ENCODE results near the gene GLYR1. TPM values are rescaled to one million over a fixed set of nuclear protein-coding genes. Genes with fewer than 3 reads are reported as not detected.

Gene GLYR1
- total and polyA plus RNA-seq, 2 donors from 2014 or later, result 47.9 to 119 TPM

- DNase-seq (peak in 1 of 5 donors; percentile 65), FAIRE-seq (no peak)
- intact Hi-C loops (cut with DNase I), result no loop called here
- H3K27me3 ChIP-seq (ENCODE audit: control insufficient read depth, insufficient read depth, low read length), result no peaks in the 10 kb centered on the region
- peaks cover 0 to 10% (median 2%) of the 10 kb centered on the region in 3 donors for H3K36me3 ChIP-seq (ENCODE audit: control insufficient read depth in 2 of 3, insufficient read depth in 3 of 3, low read length in 3 of 3)
- no peak overlapping the region for H3K4me3 ChIP-seq (ENCODE audit: low read length in 3 of 3)
- H3K9ac ChIP-seq (ENCODE audit: low read length in 3 of 3), result no peak overlapping the region
- TF ChIP-seq, protein P1, sequence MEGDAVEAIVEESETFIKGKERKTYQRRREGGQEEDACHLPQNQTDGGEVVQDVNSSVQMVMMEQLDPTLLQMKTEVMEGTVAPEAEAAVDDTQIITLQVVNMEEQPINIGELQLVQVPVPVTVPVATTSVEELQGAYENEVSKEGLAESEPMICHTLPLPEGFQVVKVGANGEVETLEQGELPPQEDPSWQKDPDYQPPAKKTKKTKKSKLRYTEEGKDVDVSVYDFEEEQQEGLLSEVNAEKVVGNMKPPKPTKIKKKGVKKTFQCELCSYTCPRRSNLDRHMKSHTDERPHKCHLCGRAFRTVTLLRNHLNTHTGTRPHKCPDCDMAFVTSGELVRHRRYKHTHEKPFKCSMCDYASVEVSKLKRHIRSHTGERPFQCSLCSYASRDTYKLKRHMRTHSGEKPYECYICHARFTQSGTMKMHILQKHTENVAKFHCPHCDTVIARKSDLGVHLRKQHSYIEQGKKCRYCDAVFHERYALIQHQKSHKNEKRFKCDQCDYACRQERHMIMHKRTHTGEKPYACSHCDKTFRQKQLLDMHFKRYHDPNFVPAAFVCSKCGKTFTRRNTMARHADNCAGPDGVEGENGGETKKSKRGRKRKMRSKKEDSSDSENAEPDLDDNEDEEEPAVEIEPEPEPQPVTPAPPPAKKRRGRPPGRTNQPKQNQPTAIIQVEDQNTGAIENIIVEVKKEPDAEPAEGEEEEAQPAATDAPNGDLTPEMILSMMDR (IDR thresholded peaks at IDR 0.05; ENCODE audit: borderline replicate concordance, extremely low read depth, insufficient read depth), result no peak
- H3K9me3 ChIP-seq (ENCODE audit: control insufficient read depth in 2 of 3, insufficient read depth in 1 of 3, low read length in 3 of 3), result no peaks in the 10 kb centered on the region
- no peak overlapping the region for H3K27ac ChIP-seq (ENCODE audit: low read depth in 2 of 2, low read length in 2 of 2)
- H3K4me1 ChIP-seq (ENCODE audit: control insufficient read depth in 2 of 3, insufficient read depth in 2 of 3, low read depth in 1 of 3, low read length in 3 of 3), result peaks cover 0 to 6% (median 0%) of the 10 kb centered on the region in 3 donors
Measured at GRCh38 chr16:4795828-4796572, 51.1 kb downstream of the GLYR1 start.

DNA sequence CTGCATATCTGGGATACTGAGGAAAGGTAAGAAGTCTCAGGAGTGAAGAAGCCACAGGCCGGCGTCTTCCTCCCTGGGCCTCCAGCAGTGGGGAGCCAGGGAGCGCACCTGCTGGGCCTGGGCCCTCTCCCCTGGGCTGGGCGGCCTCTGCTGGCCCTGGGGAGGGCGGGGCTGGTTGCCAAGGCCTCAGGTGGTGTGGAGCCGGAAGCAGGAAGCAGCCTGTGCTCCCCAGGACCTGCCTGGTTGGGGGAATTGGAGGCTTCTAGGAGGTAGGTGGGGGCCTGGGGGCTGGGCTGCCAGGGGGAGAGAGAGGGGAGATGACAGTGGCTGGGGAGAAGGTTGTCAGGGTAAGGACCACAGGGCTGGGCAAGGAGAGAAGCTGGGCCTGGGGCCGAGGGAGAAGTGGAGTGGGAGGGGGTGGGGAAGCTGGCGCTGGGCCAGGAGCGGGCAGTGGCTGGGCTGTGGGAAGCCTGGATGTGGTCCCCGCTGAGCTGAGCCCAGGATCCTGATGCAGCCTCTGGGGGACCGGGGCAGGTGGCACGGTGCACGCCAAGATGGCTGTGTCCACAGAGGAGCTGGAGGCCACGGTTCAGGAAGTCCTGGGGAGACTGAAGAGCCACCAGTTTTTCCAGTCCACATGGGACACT is 51.8 kb downstream of the GLYR1 start, which contains the start of gene SMIM22:
Gene SMIM22, plus strand, starts transcription at position 189 of the 647 bp plus-strand sequence. Its CDS starts 366 bp downstream, at position 555.
- Histone ChIP-seq H3K4me1 (ENCODE audit: control insufficient read depth in 2 of 3, insufficient read depth in 2 of 3, low read depth in 1 of 3, low read length in 3 of 3) (peaks cover 0 to 1% (median 0%) of the 10 kb centered on the region in 3 donors), H3K27me3 (ENCODE audit: control insufficient read depth, insufficient read depth, low read length) (no peaks in the 10 kb centered on the region), H3K9ac (ENCODE audit: low read length in 3 of 3) (no peak within 1 kb of the TSS), H3K36me3 (ENCODE audit: control insufficient read depth in 2 of 3, insufficient read depth in 3 of 3, low read length in 3 of 3) (peaks cover 0 to 6% (median 2%) of the 10 kb centered on the region in 3 donors), H3K27ac (ENCODE audit: low read depth in 2 of 2, low read length in 2 of 2) (peak within 1 kb of the TSS in 1 of 2 donors; percentile 37), H3K4me3 (ENCODE audit: low read length in 3 of 3) (no peak within 1 kb of the TSS), H3K9me3 (ENCODE audit: control insufficient read depth in 2 of 3, insufficient read depth in 1 of 3, low read length in 3 of 3) (no peaks in the 10 kb centered on the region)
- DNase-seq (peak in 2 of 5 donors; percentile 51 to 80), FAIRE-seq (no peak)
- TF ChIP-seq, protein P1 (IDR thresholded peaks at IDR 0.05; ENCODE audit: borderline replicate concordance, extremely low read depth, insufficient read depth), result no peak
- intact Hi-C loops (cut with DNase I), result no loop called here

- FAIRE-seq (no peak), DNase-seq (no peak)
- no peak overlapping the region for H3K4me3 ChIP-seq (ENCODE audit: low read length in 3 of 3)
- no peaks in the 10 kb centered on the region for H3K9me3 ChIP-seq (ENCODE audit: control insufficient read depth in 2 of 3, insufficient read depth in 1 of 3, low read length in 3 of 3)
- peak overlapping the region in 1 of 2 donors; percentile 0 for H3K27ac ChIP-seq (ENCODE audit: low read depth in 2 of 2, low read length in 2 of 2)
- H3K9ac ChIP-seq (ENCODE audit: low read length in 3 of 3), result no peak overlapping the region
- H3K27me3 ChIP-seq (ENCODE audit: control insufficient read depth, insufficient read depth, low read length), result no peaks in the 10 kb centered on the region
- no peaks in the 10 kb centered on the region for H3K4me1 ChIP-seq (ENCODE audit: control insufficient read depth in 2 of 3, insufficient read depth in 2 of 3, low read depth in 1 of 3, low read length in 3 of 3)
- TF ChIP-seq, protein P1 (IDR thresholded peaks at IDR 0.05; ENCODE audit: borderline replicate concordance, extremely low read depth, insufficient read depth), result no peak
- intact Hi-C loops (cut with DNase I), result no loop called here
- no peaks in the 10 kb centered on the region for H3K36me3 ChIP-seq (ENCODE audit: control insufficient read depth in 2 of 3, insufficient read depth in 3 of 3, low read length in 3 of 3)
Measured at GRCh38 chr16:4792951-4793513, 54.1 kb downstream of the GLYR1 start.

Measured in kidney (tissue), 14 donors.